Measurements from ENCODE around the gene PSTPIP2.

DNA sequence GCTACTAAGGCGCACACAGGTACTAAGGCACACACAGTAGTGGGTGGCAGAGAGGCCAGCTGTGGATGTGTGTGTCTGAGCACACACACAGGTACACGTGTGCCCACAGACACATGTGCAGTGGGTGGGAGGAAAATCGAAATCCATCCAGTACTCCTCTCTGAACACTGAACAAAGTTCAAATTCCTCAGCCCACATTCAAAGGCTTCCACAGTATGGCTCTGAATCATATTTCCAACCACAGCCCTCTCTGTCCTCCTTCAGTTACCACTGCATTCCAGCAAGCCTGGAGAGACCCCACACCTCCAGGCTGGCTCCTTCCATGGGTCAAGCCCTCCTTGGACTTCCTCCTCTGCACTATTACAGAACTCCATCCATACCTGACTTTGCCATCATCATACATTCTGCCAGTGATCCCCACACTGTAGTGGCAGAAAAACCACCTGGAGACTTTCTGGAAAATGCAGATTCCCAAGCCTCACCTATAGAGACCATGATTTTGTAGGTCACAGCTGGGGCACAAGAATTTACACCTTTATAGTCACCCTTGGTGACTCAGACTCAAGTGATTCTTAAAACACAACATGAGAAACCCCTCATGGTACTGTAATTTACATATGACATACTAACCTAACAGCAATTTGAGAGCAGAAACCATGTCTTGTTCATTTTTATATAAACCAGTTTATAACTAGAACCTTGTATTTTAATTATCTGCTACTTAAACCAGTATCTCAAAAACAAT lies 136.3 kb downstream of the PSTPIP2 start:
- TF ChIP-seq, protein P1, sequence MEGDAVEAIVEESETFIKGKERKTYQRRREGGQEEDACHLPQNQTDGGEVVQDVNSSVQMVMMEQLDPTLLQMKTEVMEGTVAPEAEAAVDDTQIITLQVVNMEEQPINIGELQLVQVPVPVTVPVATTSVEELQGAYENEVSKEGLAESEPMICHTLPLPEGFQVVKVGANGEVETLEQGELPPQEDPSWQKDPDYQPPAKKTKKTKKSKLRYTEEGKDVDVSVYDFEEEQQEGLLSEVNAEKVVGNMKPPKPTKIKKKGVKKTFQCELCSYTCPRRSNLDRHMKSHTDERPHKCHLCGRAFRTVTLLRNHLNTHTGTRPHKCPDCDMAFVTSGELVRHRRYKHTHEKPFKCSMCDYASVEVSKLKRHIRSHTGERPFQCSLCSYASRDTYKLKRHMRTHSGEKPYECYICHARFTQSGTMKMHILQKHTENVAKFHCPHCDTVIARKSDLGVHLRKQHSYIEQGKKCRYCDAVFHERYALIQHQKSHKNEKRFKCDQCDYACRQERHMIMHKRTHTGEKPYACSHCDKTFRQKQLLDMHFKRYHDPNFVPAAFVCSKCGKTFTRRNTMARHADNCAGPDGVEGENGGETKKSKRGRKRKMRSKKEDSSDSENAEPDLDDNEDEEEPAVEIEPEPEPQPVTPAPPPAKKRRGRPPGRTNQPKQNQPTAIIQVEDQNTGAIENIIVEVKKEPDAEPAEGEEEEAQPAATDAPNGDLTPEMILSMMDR (IDR thresholded peaks at IDR 0.05): no peak
- no peak for TF ChIP-seq POLR2A (IDR thresholded peaks at IDR 0.05)
